SK-MEL-5 (cell line): Measurements from ENCODE around the gene BRCA2. TPM values are rescaled to one million over a fixed set of nuclear protein-coding genes. Genes with fewer than 3 reads are reported as not detected.

Source experiments
- DNase-seq: peaks from one replicate; pipeline ENCODE4 v3.0.0-alpha.2; 2016; ENCODE audit warnings: low read depth, low spot score
- in situ Hi-C: cut with HindIII; loops from 2 replicates; pipeline ENCODE4 v1.10.0; 2016; ENCODE audit warnings: low sequenced_read_pairs, high pct_unique_total_duplicates, low pct_unique_long_range_greater_than_20kb
- small RNA-seq, 2 experiments: library from RNA; depleted of rRNA; stranded (forward); fragments of <200 nt; gene quantifications; one replicate each; pipeline ENCODE3, GENCODE V24; 2014
- total RNA-seq: library from RNA; depleted of rRNA; stranded (reverse); fragments of >200 nt; shearing (Covaris generic); gene quantifications from 2 replicates; pipeline ENCODE4 v1.2.3, GENCODE V29; 2014; rRNA removed

BRCA2 gene
- total RNA-seq, 1 experiment from 2014 or later = 11.4 TPM

GRCh38 chr13:32445461-32445860 lies 130.2 kb downstream of the BRCA2 start:
- no peak for DNase-seq
- in situ Hi-C loops = no loop called here

- in situ Hi-C loops = no loop called here
- no peak for DNase-seq
Observed at GRCh38 chr13:32446220-32446619, 130.9 kb downstream of the BRCA2 start.

- no peak for DNase-seq
- in situ Hi-C loops = no loop called here
Observed at GRCh38 chr13:32446773-32447465, 131.6 kb downstream of the BRCA2 start.

DNA sequence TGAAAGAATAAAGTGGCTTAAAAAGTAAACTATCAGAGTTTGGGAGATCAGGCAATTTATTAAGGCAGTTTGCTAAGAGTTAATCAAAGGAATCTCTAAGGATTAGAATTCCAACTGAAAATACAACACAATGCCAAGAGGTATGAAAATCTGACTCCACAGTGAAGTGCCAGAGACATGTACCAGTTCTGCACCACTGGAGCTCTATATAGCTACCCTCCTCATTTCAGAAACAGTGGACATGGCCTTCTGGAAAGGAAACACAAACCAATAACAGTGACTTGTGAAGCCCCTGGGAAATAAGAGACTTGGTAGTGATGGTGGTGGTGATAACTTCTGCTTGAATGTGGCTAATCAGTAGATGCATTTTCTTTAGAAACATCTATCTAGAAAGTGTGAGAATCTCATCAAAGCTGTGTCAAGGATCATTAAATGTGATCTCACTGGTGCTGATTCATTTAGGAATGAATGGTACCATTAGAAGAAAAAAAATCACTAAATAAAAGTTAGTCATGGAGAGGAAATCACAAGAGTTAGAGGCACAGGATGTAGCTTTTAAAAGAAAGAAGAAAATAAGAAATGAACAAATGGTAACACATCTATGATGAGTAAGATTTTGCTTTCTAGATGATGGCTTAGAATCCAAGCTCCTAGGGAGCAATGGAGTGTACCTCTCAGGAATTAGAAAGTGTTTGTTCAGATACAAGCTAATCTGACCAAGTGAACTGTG lies 132.8 kb downstream of the BRCA2 start:
- no peak for DNase-seq
- in situ Hi-C loops = no loop called here

GRCh38 chr13:32448972-32449371 lies 133.7 kb downstream of the BRCA2 start:
- no peak for DNase-seq
- in situ Hi-C loops = no loop called here

Small RNA genes lying within 50 kb of the gene (small RNA-seq; reads per million reads assigned to genes)
- 0 reads per million in 2 experiments for gene RF00190

Other genes with a start within 250 kb of the BRCA2 start
- gene ZAR1L, start 145 bp upstream of the BRCA2 start, total RNA-seq = not detected in 2 replicates
- 0.21 and 0.29 TPM in 2 replicates for gene N4BP2L1, start 112.6 kb downstream of the BRCA2 start, total RNA-seq
- gene N4BP2L2, start 223.3 kb downstream of the BRCA2 start, total RNA-seq = 104 TPM in 2 replicates